ENCODE measurements around the gene MYO18B.

- TF ChIP-seq MAX (IDR thresholded peaks at IDR 0.05) (no peak), TAF1 (IDR thresholded peaks at IDR 0.05; ENCODE audit: low read depth) (no peak)
Measured at GRCh38 chr22:25876871-25877270, 134.9 kb downstream of the MYO18B start.
